Measurements from ENCODE around the gene NELL2.

NELL2 gene

DNA sequence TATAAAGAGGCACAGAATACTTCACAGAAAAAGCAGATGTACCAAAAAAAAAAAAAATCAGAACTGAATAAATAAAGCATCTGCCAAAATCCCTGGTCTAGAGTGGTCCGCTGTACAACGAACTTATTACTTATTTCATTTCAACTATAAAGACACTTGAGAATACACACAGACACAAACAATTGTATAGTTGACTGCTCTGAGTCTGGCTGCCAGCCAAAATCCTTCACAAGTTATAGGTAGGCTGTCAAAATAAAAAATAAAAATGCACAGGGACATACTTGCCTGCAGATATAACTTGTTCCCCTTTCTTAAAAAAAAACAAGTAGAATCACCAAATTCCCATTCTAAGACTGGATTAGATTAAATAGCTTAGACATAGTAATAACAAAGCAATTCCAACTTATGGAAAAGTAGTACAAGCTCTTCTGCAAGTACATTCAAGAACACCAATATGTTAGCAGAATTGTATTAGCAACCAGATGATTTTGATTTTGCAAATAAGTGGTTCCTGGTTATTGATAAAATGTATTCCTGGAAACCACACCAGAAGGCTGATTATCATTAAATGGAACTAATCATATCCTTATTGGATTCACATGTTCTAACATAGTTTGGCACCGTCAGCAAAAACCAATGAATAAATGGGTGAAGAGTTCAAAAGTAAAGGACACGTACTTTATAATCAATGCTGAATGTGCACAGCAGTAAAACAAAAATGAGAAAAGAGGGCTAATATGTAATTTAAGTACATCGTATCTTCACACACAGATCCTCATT lies 248.5 kb downstream of the NELL2 start:
- DNase-seq (ENCODE audit: low read depth in 2 of 3, low spot score in 2 of 3) = no peak

DNA sequence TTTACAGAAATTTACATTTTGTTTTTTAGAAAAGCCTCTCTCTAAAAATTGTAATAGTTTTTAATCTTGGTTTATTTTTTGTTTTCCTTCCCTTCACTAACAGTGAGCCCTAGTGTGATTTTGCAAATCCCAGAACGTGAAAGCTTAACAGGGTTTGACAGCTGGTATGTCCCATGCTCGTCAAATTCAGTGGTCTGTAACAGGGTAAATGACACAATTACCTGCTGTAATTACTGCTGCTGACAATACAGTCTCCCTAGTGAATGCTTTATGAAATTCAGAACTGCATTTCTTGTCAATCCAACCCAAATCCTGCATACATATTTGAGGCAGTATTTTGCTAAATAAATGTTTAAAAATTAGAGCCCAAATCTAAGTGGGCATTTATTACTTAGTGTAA lies 249.2 kb downstream of the NELL2 start:
- DNase-seq (ENCODE audit: low read depth in 2 of 3, low spot score in 2 of 3) = no peak

DNA sequence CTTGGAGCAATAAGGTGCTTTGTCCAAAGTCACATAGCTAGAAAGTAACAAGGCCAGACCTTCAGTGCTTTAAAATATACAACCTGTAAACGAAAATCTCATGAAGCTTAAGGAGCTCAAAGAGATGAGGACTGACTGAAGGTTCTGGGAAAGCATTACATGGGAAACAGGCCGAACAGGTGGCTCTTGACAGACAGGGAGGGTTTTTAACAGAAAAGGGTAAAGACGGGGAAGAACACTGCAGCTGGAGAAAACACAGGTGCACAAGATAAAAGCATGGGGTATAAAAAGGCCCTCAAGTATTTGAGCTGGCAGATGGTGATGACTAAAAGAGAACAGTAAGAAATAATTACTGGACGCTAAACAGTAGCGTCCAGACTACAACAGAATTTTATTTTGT lies 257.2 kb downstream of the NELL2 start:
- no peak for DNase-seq (ENCODE audit: low read depth in 2 of 3, low spot score in 2 of 3)

DNA sequence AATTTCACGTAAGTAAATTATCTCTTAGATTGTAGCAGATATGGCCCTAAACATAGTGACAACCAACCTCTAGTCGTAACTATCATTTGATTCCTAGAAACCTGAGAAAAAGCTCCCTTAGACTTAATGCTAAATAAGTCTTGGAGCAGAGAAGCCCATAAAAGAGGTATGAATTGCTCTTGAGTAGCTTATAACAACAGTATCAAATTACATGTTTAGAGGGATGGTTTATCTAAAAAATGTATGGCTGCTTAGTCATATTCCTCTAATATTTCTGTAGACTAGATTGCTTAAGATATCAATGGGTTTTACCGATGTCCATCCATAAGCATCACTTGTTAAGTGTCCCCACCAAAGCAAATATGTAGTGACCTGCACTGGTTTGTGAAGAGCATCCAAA lies 259.7 kb downstream of the NELL2 start:
- DNase-seq (ENCODE audit: low read depth in 2 of 3, low spot score in 2 of 3) = no peak

DNA sequence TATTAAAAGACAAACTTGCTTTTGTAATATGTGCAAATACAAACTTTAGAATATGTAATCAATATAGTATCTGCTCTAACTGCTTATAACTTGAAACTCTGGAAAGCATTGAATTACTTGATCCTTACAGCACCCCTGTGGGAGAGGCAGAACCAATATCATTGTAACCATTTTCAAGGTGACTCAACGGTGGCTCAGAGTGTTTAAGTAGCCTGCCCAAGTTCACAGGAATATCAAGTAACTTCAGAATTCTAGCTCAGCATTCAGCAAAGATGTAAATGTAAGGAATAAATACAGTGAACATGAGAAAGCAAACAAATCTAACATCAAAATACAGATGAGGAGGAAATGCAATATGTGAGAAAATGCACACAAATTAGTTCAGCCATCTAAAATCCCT lies 264.6 kb downstream of the NELL2 start:
- DNase-seq (ENCODE audit: low read depth in 2 of 3, low spot score in 2 of 3) = no peak

DNA sequence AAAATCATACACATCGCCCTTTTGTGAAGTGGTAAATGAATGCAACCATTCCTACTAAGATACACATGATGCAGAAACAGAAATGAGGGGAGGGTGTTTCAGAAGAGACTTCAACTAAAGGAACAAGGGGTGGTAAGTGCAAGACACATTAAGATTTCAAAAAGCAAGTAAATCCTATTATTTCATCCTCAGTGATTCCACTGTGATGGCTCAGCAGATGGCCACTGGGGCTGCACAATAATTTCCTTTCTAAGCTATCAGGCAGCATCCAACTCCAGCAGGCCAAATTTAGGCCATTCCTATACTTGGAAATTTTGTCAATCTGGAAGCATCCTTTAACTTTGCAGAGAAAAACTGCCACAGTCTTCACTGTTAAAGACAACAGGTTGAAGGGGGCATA lies 272.4 kb downstream of the NELL2 start:
- DNase-seq (ENCODE audit: low read depth in 2 of 3, low spot score in 2 of 3) = no peak

DNA sequence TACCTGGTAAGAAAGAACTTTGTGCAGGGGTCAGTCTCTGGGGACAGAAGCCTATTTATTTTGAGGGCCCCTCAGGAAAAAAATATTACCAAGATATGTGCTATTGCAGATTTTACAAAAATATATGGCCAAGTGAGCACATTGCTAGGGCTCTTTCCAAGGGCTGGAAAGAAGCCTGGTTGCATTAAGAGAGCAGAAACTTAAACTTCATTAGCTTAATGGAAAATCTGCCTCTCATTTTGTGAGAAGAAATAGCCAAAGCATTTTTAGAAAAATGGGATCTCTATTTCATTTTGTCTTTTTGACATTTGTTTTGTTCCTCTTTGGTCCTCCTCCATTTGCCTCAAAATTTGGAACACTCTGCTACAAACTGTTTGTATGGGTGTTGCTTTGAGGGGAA lies 283.5 kb downstream of the NELL2 start:
- DNase-seq (ENCODE audit: low read depth in 2 of 3, low spot score in 2 of 3) = no peak

DNA sequence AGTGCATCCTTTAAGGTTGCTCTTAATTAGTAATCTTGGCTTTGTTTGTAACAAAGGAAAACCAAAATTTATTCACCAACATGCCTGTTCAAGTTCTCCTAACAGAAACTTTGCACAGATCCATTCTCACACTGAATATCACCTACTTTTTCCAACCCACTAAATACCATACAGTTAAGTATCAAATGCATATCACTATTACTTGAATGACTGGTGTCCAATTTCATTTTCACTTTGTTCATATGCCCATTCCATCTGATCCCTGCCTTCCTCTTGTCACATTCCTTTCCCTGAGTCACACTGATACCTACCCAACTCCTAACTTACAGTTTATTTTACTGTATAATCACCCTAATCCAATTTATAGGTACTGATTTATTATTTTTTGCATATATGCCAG lies 286.4 kb downstream of the NELL2 start:
- no peak for DNase-seq (ENCODE audit: low read depth in 2 of 3, low spot score in 2 of 3)

DNA sequence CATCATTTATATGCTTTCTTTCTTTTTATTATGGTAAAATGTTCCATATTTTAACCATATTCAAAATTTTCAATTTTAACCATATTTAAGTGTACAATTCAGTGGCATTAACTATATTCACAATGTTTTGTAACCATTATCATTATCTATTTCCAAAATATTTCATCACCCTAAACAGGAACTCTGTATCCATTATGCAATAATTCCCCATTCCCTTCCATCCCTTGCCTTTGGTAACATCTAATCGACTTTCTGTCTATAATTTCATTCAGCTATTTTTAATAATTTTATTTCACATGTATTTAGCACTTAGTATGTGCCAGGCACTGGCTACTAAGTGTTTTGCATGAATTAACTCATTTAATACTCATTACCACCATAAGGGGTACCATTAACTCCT lies 287.5 kb downstream of the NELL2 start:
- no peak for DNase-seq (ENCODE audit: low read depth in 2 of 3, low spot score in 2 of 3)

DNA sequence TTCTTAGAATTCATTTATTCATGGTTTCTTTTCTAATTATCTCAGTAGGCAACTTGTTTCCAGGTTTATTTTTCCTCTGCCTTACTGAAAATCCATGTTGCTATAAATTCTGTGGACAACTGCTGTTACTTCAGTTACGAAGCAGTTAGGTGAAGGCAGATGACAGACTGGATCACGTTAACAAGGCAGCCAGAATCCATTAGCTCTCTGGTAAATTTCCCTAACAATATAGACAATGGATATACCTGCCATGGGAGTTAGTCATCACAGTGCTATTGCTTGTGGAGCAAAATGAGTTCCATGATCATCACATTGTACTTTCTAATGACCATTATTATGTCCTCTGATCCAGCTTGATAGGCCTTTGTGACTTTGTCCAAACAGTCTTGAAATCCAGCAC lies 291.5 kb downstream of the NELL2 start:
- no peak for DNase-seq (ENCODE audit: low read depth in 2 of 3, low spot score in 2 of 3)

DNA sequence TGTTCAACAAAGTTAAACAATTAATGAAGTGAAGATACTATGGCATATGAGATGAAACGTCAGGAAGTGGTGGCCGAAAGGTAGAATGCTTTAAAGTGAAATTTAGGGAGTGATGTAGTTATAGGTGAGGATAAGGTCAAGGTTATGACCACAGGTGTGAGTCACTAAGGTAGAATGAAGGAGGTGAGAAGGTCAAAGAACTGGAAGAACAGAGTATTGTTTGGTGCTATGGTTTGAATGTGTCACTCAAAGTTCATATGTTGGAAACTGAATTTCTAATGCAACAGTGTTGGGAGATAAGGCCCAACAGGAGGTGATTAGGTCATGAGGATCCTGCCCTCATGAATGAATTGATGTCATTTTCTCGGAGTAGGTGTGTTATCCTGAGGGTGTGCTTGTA lies 293.6 kb downstream of the NELL2 start:
- no peak for DNase-seq (ENCODE audit: low read depth in 2 of 3, low spot score in 2 of 3)

DNA sequence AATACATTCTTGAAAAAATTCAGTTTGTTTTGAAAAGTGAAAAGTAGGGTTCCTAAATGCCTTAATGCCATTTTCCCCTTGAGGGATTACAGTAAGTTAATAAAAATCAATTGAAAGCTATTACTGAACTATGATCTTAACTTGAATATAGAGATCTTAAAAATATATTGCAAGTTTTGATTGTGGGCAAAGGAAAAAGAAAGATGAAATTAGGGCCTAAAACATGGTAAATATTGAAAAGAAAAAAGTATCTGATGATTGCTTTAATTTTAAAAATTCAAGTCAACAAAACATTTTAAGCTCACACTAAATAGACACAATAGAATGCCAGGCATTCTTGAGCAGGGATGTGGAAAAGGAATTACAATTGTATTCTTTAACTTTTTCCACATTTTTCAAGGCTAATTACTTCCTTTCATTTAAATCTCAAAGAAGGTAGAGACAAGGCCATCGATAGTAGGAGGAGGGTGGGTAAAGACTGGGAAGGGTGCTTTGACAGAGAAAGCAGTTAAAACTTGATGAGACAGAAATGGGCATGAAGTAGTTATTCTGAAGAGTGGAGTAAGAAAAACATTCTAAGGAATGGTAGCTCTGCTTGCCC lies 294.4 kb downstream of the NELL2 start:
- no peak for DNase-seq (ENCODE audit: low read depth in 2 of 3, low spot score in 2 of 3)

DNA sequence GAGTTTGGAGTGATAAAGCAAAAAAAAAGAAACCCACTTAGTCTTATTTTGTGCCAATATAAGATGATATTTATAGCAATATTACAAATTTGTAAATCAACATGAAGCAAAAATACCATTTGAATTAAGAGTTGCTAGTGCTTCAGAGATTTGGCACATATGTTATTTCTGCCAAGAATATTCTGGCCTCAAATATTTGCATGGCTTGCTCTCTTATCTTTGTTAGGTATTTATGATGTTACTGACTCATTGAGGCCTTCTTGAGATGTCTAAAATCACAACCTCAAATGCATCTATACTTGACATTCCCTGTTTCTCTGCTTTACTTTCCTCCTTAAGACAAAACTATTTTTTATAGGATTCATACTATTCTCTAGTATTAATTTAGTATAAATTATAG lies 301.5 kb downstream of the NELL2 start:
- no peak for DNase-seq (ENCODE audit: low read depth in 2 of 3, low spot score in 2 of 3)

DNA sequence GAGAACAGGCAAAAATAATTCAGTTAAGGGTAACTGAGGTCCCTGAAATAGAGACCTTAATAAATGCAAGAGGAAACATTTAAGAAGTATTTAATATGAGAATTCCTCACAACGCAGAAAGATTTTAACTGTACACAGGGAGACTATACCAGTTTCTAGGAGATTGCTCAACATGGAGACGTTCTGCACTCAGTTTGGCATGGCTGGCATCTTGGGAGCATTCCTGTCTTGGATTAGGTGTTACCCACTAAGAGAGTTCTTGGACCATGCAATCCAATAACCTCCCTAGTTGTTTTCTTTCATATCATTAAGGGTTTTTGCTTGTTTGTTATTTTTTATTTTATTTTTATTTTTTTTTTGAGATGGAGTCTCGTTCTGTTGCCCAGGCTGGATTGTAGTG lies 302.4 kb downstream of the NELL2 start:
- no peak for DNase-seq (ENCODE audit: low read depth in 2 of 3, low spot score in 2 of 3)

DNA sequence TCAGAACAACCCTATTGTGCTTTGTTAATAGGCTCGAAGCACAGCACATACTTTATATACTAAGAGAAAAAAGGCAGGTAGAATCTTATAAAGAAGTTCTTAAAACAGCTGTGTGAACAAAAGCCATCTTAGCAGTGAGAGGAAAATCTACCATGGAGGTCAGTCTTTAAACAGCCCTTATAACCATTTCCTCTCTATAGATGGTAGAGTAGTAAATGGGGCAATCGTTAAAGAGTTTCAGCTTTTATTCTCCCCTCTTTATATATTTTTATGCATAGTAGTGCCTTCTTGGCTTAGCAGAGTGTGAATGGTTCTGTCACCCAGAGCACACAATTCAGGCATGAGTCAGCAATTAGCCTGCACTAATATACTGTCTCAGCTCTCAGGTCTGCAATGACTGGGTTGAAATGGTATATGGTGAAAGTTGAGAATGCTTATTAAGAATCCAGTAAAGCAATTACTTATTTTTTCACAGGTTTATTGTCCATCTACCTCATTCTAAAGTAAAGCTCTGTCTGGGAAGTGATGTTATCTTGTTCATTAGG lies 305.0 kb downstream of the NELL2 start:
- DNase-seq (ENCODE audit: low read depth in 2 of 3, low spot score in 2 of 3) = no peak

DNA sequence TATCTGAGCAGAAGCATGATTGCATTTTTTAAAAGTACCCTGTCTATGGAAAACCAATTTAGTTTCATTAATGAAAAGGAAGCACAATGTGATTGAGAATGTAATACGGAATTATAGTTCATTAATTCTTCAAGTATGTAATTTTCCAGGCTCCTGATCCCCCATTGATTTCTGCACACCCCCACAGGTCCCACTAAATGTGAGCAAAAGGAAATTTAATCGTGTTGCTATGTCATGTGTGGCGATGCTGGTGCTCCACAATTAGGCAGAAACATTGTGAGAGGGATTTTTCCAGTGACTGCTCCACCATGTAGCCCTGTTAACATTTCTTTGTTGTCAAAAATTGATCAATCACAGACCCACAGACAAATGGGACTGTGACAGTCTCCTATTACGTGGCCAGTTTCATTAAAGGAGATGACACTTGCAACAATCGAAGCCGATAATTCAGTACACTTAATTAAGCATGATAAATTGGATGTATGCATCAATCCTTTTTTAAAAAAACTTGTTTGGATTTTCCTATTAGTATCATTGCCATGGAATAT lies 306.0 kb downstream of the NELL2 start:
- no peak for DNase-seq (ENCODE audit: low read depth in 2 of 3, low spot score in 2 of 3)

DNA sequence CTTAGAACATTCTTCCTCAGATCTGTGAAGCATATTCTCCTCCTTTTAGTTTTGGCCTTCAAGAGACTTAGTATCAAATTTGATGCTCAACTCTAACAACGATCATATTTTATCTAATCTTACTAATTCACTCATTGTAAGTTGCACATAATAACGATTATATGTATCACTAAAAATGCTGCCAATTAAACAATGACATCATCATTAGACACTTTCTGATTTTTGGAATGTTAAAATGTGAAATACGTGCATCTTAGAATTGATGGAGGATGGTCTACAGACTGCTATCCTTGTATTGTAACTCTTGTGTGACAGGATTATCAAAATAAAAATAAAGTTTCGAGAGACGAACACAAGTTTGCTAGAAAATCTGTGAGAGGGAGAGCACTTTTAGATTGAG lies 311.0 kb downstream of the NELL2 start:
- no peak for DNase-seq (ENCODE audit: low read depth in 2 of 3, low spot score in 2 of 3)

DNA sequence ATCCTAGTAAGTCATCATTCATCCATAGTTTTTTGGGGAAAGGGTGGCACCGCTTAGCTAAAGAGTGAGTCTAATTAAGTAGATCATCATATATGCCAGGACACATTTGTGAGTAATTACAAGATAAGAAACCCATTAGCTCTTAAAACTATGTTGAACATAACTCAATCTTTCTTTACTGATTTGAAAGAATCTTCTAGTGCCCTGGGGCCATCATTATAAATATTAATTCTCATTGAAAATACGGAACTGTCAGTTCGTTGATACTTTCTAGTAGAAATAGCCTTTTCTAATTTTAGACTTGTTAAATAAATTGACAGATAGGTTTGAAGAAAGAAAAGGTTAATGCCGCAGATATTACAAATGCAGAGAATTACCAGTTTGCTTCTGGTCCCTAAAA lies 312.6 kb downstream of the NELL2 start:
- DNase-seq (ENCODE audit: low read depth in 2 of 3, low spot score in 2 of 3) = no peak

DNA sequence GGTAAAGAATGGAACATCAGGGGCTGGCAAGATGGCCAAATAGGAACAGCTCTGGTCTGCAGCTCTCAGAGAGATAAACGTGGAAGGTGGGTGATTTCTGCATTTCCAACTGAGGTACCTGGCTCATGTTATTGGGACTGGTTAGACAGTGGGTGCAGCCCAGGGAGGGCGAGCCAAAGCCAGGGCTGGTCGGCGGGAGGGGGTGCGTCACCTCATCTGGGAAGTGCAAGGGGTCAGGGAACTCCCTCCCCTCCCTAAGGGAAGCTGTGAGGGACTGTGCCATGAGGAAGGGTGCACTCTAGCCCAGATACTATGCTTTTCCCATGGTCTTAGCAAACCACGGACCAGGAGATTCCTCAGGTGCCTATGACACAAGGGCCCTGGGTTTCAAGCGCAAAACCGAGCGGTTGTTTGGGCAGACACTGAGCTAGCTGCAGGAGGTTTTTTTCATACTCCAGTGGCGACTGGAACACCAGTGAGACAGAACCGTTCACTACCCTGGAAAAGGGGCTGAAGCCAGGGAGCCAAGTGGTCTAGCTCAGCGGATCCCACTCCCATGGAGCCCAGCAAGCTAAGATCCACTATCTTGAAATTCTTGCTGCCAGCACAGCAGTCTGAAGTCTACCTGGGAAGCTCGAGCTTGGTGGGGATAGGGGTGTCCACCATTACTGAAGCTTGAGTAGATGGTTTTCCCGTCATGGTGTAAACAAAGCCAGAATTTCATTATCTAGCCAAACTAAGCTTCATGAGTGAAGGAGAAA lies 317.6 kb downstream of the NELL2 start:
- no peak for DNase-seq (ENCODE audit: low read depth in 2 of 3, low spot score in 2 of 3)

DNA sequence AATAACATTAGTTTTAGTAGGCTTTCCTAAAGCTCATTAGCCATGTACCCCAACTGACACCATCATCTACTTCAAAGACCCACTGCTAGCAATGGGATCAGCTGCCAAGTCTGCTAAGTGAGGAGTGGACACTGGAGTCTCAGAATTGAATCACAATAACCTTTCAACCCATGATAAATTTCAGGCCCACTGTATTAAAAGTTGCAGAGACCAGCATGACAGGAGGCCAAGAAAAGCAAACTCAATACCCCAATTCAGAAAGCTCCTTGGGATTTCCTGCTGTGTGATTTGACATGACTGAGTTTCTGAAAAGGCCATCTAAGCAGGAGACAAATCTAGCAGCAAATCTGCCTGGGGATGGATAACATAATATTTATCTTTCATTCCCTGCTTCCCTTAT lies 320.7 kb downstream of the NELL2 start:
- no peak for DNase-seq (ENCODE audit: low read depth in 2 of 3, low spot score in 2 of 3)

DNA sequence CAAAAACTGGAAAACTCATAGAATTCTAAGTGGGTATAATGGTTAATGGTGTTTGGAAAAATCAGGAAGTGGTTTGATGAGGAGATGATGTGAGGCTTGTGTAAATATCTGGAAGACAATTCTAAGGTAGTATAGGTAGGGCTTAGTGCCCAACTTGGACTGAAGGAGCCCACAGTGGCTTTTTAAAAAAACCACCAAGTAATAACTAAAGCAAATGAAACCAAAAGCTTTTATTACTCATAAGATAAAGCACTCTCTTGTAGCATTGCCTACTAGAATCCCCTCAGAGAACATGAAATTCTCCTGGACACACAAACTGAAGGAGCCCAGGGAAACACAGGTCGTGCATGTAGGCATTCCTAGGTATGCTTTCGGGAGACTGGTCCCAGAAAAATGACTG lies 324.5 kb downstream of the NELL2 start:
- DNase-seq (ENCODE audit: low read depth in 2 of 3, low spot score in 2 of 3) = no peak

DNA sequence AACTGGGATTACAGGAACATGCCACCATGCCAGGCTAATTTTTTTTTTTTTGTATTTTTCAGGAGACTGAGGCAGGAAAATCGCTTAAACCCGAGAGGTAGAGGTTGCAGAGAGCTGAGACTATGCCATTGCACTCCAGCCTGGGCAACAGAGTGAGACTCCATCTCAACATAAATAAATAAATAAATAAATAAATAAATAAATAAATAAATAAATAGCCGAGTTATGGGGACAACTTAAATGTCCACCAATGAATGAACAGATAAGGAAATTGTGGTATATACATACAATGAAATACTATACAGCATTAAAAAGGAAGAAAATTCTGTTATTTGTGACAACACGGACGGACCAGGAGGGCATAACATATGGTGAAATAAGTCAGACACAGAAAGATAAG lies 325.7 kb downstream of the NELL2 start:
- no peak for DNase-seq (ENCODE audit: low read depth in 2 of 3, low spot score in 2 of 3)
